Sigmoid colon (tissue), 7 donors: ENCODE data around the gene RHOC. TPM values are rescaled to one million over a fixed set of nuclear protein-coding genes. Genes with fewer than 3 reads are reported as not detected.
A peak's percentile ranks its signal among the peaks of the same experiment; 100 is the strongest.

Source experiments
- DNase-seq: peaks from one replicate; pipeline ENCODE4 v3.0.0-alpha.2; 2019
- H3K27ac ChIP-seq, 4 donors: fragments of 200-600 bp; sonication (generic); one replicate each; pipeline ENCODE4 v1.5.1; 2016 to 2019; ENCODE audit warnings: mild to moderate bottlenecking in 1 of 4
- H3K27me3 ChIP-seq, 3 donors: fragments of 200-600 bp; sonication (generic); one replicate each; pipeline ENCODE4 v1.5.1; 2019; ENCODE audit warnings: mild to moderate bottlenecking in 1 of 3
- H3K36me3 ChIP-seq, 4 donors: fragments of 200-600 bp; sonication (generic); one replicate each; pipeline ENCODE4 v1.5.1; 2016 to 2019
- H3K4me1 ChIP-seq, 4 donors: fragments of 200-600 bp; sonication (generic); one replicate each; pipeline ENCODE4 v1.5.1; 2017 to 2019
- H3K4me3 ChIP-seq, 4 donors: fragments of 200-600 bp; sonication (generic); one replicate each; pipeline ENCODE4 v1.5.1; 2017 to 2019; ENCODE audit warnings: mild to moderate bottlenecking in 2 of 4, moderate library complexity in 1 of 4
- H3K9me3 ChIP-seq, 4 donors: fragments of 200-600 bp in 3 of 4; sonication (generic) in 3 of 4; one replicate each; pipeline versions ENCODE4 v1.5.1 to v1.6.1; 2013 to 2019
- CTCF ChIP-seq, 4 experiments: fragments of 450-650 bp in 3 of 4; fragments of 200-600 bp in 1 of 4; IDR thresholded peaks; one replicate each; pipeline ENCODE4 v1.5.1; 2016 to 2019; ENCODE audit warnings: antibody characterized with exemption in 4 of 4, mild to moderate bottlenecking in 3 of 4, moderate library complexity in 2 of 4
- EP300 ChIP-seq, 4 donors: sonication (generic); formaldehyde crosslinking; IDR thresholded peaks; one replicate each; pipeline ENCODE4 v1.6.1; 2017; ENCODE audit warnings: antibody characterized with exemption in 4 of 4
- POLR2A ChIP-seq, 2 donors: fragments of 450-650 bp; IDR thresholded peaks; one replicate each; pipeline ENCODE4 v1.6.1; 2016; ENCODE audit warnings: antibody characterized with exemption in 2 of 2, mild to moderate bottlenecking in 2 of 2, moderate library complexity in 2 of 2
- POLR2AphosphoS5 ChIP-seq, 4 donors: sonication (generic); formaldehyde crosslinking; IDR thresholded peaks; one replicate each; pipeline ENCODE4 v1.6.1; 2017; ENCODE audit warnings: antibody characterized with exemption in 4 of 4
- WGBS, 2 donors: extraction: QIAGEN DNeasy Blood & Tissue Kit; methylation state at CpG; one replicate each; pipeline ENCODE4 v1.1.7; 2013; 5-methylcytosine and 5-hydroxymethylcytosine counted together
- intact Hi-C: fragments of 100-400 bp; cut with DNase I; formaldehyde crosslinking; loops from one replicate; pipeline ENCODE4 v1.15.1; 2023
- polyA plus RNA-seq, 3 donors: library from polyadenylated mRNA; stranded (reverse); fragments of 200-250 nt; gene quantifications; one replicate each; pipeline ENCODE4 v1.2.3, GENCODE V29; 2013
- total RNA-seq, 4 donors: library from RNA; depleted of rRNA; stranded (reverse); fragments of >200 nt; gene quantifications; one replicate each; pipeline ENCODE4 v1.1.0, GENCODE V29; 2016
- donor health status: healthy with polysubstance abuse.
- donor health status: Bipolar disorder and iron deficiency.
- donor health status: healthy.

RHOC gene
- total and polyA plus RNA-seq, 7 donors: 181 to 1,259 (median 244) TPM

GRCh38 chr1:112700290-112701226 is 6.4 kb downstream of the RHOC start:
- H3K36me3 ChIP-seq: peaks cover 0 to 58% (median 14%) of the 10 kb centered on the region in 4 donors
- no peaks in the 10 kb centered on the region for H3K27me3 ChIP-seq
- H3K9me3 ChIP-seq: no peaks in the 10 kb centered on the region
- 31 to 35% methylated on average over 7 of the region's 7 CpGs for WGBS, 2 donors
- H3K4me1 ChIP-seq: peaks cover 0 to 74% (median 68%) of the 10 kb centered on the region in 4 donors
- no peak overlapping the region for H3K4me3 ChIP-seq
- TF ChIP-seq CTCF (IDR thresholded peaks at IDR 0.05): peak in 1 of 4 experiments; percentile 29
- TF ChIP-seq POLR2A (IDR thresholded peaks at IDR 0.05): no peak
- TF ChIP-seq POLR2AphosphoS5 (IDR thresholded peaks at IDR 0.05): peak; percentile 17 to 78 (median 70)
- TF ChIP-seq EP300 (IDR thresholded peaks at IDR 0.05): peak in 1 of 4 donors; percentile 4
- intact Hi-C loops: no loop called here
- DNase-seq: peak; percentile 99
- peak overlapping the region; percentile 98 to 99 (median 98) for H3K27ac ChIP-seq

GRCh38 chr1:112699425-112700144 is 7.3 kb downstream of the RHOC start:
- Histone ChIP-seq H3K27me3 (no peaks in the 10 kb centered on the region), H3K36me3 (peaks cover under 1 to 68% (median 24%) of the 10 kb centered on the region in 4 donors), H3K4me3 (no peak overlapping the region), H3K9me3 (no peaks in the 10 kb centered on the region), H3K27ac (peak overlapping the region; percentile 98 to 99 (median 98)), H3K4me1 (peaks cover 0 to 66% (median 59%) of the 10 kb centered on the region in 4 donors)
- no peak for DNase-seq
- TF ChIP-seq POLR2AphosphoS5 (IDR thresholded peaks at IDR 0.05): no peak
- WGBS, 2 donors: 55 to 78% methylated on average over 13 of the region's 13 CpGs
- intact Hi-C loops: no loop called here

GRCh38 chr1:112698366-112699310 is 8.3 kb downstream of the RHOC start:
- intact Hi-C loops: no loop called here
- TF ChIP-seq CTCF (IDR thresholded peaks at IDR 0.05) (no peak), POLR2A (IDR thresholded peaks at IDR 0.05) (no peak), POLR2AphosphoS5 (IDR thresholded peaks at IDR 0.05) (peak in 2 of 4 donors; percentile 12 to 17), EP300 (IDR thresholded peaks at IDR 0.05) (no peak)
- peak overlapping the region; percentile 98 to 99 (median 98) for H3K27ac ChIP-seq
- WGBS, 2 donors: 21 to 64% methylated on average over 17 of the region's 17 CpGs
- no peaks in the 10 kb centered on the region for H3K9me3 ChIP-seq
- no peak for DNase-seq
- H3K27me3 ChIP-seq: no peaks in the 10 kb centered on the region
- H3K4me1 ChIP-seq: peaks cover 0 to 56% (median 50%) of the 10 kb centered on the region in 4 donors
- peaks cover 10 to 77% (median 32%) of the 10 kb centered on the region in 4 donors for H3K36me3 ChIP-seq
- no peak overlapping the region for H3K4me3 ChIP-seq

- Histone ChIP-seq H3K36me3 (peaks cover 12 to 77% (median 36%) of the 10 kb centered on the region in 4 donors), H3K4me1 (peaks cover 0 to 48% (median 41%) of the 10 kb centered on the region in 4 donors), H3K4me3 (no peak overlapping the region), H3K27ac (peak overlapping the region; percentile 18 to 99 (median 98)), H3K27me3 (no peaks in the 10 kb centered on the region), H3K9me3 (no peaks in the 10 kb centered on the region)
- 91 to 96% methylated on average over 9 of the region's 9 CpGs for WGBS, 2 donors
- DNase-seq: no peak
- TF ChIP-seq POLR2A (IDR thresholded peaks at IDR 0.05) (no peak), CTCF (IDR thresholded peaks at IDR 0.05) (no peak), POLR2AphosphoS5 (IDR thresholded peaks at IDR 0.05) (no peak), EP300 (IDR thresholded peaks at IDR 0.05) (no peak)
- intact Hi-C loops: no loop called here
These were observed 9.1 kb downstream of the RHOC start for GRCh38 chr1:112697781-112698201.
